Transverse colon (tissue), 4 donors: Measurements from ENCODE around the gene GPC6. TPM values are rescaled to one million over a fixed set of nuclear protein-coding genes. Genes with fewer than 3 reads are reported as not detected.

Experiments
- DNase-seq: peaks from one replicate; pipeline ENCODE4 v3.0.0-alpha.2; 2019
- H3K27ac ChIP-seq, 4 donors: fragments of 200-600 bp; sonication (generic); 2 replicates each; pipeline ENCODE4 v1.5.1; 2016 to 2018; ENCODE audit warnings: inconsistent platforms in 4 of 4
- H3K27me3 ChIP-seq: fragments of 200-600 bp; sonication (generic); 2 replicates; pipeline ENCODE4 v1.5.1; 2017; ENCODE audit warnings: inconsistent platforms
- H3K36me3 ChIP-seq, 4 donors: fragments of 200-600 bp; sonication (generic); 2 replicates each; pipeline ENCODE4 v1.5.1; 2017 to 2019; ENCODE audit warnings: inconsistent platforms in 4 of 4
- H3K4me1 ChIP-seq, 4 donors: fragments of 200-600 bp; sonication (generic); 2 replicates each; pipeline ENCODE4 v1.5.1; 2017 to 2020; ENCODE audit warnings: inconsistent platforms in 4 of 4
- H3K4me3 ChIP-seq, 4 donors: fragments of 200-600 bp; sonication (generic); 1 replicate in 1 of 4; 2 replicates in 3 of 4; pipeline versions ENCODE4 v1.5.1 to v1.6.1; 2017 to 2019; ENCODE audit warnings: inconsistent platforms in 4 of 4
- H3K9me3 ChIP-seq, 2 donors: fragments of 200-600 bp; sonication (generic); 2 replicates each; pipeline ENCODE4 v1.5.1; 2017 to 2019; ENCODE audit warnings: inconsistent platforms in 2 of 2
- EP300 ChIP-seq: sonication (generic); formaldehyde crosslinking; IDR thresholded peaks from one replicate; pipeline ENCODE4 v1.6.1; 2017; ENCODE audit warnings: antibody characterized with exemption, low read depth
- POLR2A ChIP-seq: fragments of 450-650 bp; IDR thresholded peaks from one replicate; pipeline ENCODE4 v1.6.1; 2016; ENCODE audit warnings: antibody characterized with exemption, mild to moderate bottlenecking, moderate library complexity
- POLR2AphosphoS5 ChIP-seq, 3 donors: sonication (generic); formaldehyde crosslinking; IDR thresholded peaks; one replicate each; pipeline ENCODE4 v1.6.1; 2016; ENCODE audit warnings: antibody characterized with exemption in 3 of 3
- WGBS, 2 donors: methylation state at CpG; one replicate each; pipeline ENCODE4 v1.1.5; 2018; ENCODE audit warnings: low coverage in 1 of 2; 5-methylcytosine and 5-hydroxymethylcytosine counted together
- in situ Hi-C, 4 donors: fragments of 200-750 bp; cut with MboI; loops; one replicate each; pipeline versions ENCODE4 v1.15.0 to v1.15.1; 2017; ENCODE audit warnings: low sequenced_read_pairs in 3 of 4, low pct_ligation_motif_present in 1 of 4, low pct_unique_long_range_greater_than_20kb in 1 of 4
- intact Hi-C: fragments of 100-400 bp; cut with DNase I; formaldehyde crosslinking; loops from one replicate; pipeline ENCODE4 v1.15.1; 2023; ENCODE audit warnings: low total_unique reads
- total RNA-seq, 4 donors: library from RNA; depleted of rRNA; stranded (reverse); fragments of >200 nt; gene quantifications; one replicate each; pipeline ENCODE4 v1.1.0, GENCODE V29; 2016
- TF ChIP-seq, protein P1 (sequence below), 5 experiments: fragments of 200-600 bp in 3 of 5; fragments of 450-650 bp in 2 of 5; sonication (generic) in 3 of 5; IDR thresholded peaks; 1 replicate in 2 of 5; 2 replicates in 3 of 5; pipeline ENCODE4 v1.5.1; 2016 to 2017; ENCODE audit warnings: antibody characterized with exemption in 5 of 5, inconsistent platforms in 3 of 5, mild to moderate bottlenecking in 2 of 5, moderate library complexity in 1 of 5

Gene GPC6
- total RNA-seq, 4 donors from 2014 or later, result 0.75 to 5.7 (median 4.0) TPM

DNA sequence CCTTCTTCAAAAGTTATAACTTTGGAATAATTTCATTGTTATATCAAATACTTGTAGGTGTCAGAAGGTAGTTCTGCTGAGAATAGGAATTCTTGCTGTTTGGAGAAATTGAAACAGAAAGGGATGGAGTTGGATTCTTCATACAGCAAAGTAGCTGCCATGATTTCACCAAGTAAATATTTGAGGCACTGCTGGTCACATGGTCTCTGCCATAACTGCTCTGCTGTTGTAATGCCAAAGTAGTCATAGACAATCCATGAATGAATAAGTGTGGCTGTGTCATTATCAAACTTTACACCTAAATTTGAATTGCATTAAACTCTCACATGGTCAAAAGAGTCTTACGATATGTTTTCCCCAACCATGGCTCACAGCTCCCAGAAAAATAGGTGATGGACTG is 308.6 kb downstream of the GPC6 start:
- Histone ChIP-seq H3K4me1 (no peaks in the 10 kb centered on the region), H3K9me3 (no peaks in the 10 kb centered on the region), H3K36me3 (no peaks in the 10 kb centered on the region), H3K4me3 (no peak overlapping the region), H3K27me3 (no peaks in the 10 kb centered on the region), H3K27ac (no peak overlapping the region)
- DNase-seq, result no peak
- intact Hi-C loops (no loop called here), in situ Hi-C loops (no loop called here)
- no peak for TF ChIP-seq EP300
- no peak for TF ChIP-seq POLR2AphosphoS5 (IDR thresholded peaks at IDR 0.05)
- TF ChIP-seq POLR2A, result no peak
- TF ChIP-seq, protein P1, sequence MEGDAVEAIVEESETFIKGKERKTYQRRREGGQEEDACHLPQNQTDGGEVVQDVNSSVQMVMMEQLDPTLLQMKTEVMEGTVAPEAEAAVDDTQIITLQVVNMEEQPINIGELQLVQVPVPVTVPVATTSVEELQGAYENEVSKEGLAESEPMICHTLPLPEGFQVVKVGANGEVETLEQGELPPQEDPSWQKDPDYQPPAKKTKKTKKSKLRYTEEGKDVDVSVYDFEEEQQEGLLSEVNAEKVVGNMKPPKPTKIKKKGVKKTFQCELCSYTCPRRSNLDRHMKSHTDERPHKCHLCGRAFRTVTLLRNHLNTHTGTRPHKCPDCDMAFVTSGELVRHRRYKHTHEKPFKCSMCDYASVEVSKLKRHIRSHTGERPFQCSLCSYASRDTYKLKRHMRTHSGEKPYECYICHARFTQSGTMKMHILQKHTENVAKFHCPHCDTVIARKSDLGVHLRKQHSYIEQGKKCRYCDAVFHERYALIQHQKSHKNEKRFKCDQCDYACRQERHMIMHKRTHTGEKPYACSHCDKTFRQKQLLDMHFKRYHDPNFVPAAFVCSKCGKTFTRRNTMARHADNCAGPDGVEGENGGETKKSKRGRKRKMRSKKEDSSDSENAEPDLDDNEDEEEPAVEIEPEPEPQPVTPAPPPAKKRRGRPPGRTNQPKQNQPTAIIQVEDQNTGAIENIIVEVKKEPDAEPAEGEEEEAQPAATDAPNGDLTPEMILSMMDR (IDR thresholded peaks at IDR 0.05), result no peak
- 92 to 96% methylated on average over 1 of the region's 1 CpG for WGBS, 2 donors

DNA sequence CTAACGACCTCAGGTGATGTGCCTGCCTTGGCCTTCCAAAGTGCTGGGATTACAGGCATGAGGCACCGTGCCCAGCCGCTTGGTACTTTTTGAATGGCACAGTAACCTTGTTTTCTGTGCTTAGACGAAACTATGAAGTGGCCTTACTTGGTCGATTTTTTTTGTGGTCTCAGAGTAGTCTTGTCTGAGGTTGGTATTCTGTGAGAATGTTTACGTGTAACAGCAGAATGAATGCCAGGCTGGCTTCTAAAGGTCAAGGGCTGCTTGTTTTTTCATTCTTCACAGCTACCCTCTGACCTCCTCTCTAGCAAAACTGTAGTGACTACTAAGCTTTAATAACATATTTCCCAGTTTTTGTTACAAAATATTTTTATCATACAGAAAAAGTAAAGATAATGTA is 313.3 kb downstream of the GPC6 start:
- in situ Hi-C loops (no loop called here), intact Hi-C loops (no loop called here)
- WGBS, 2 donors, result 72 to 93% methylated on average over 3 to 6 of the region's 6 CpGs
- Histone ChIP-seq H3K27me3 (no peaks in the 10 kb centered on the region), H3K27ac (no peak overlapping the region), H3K4me3 (no peak overlapping the region), H3K36me3 (no peaks in the 10 kb centered on the region), H3K4me1 (no peaks in the 10 kb centered on the region), H3K9me3 (no peaks in the 10 kb centered on the region)
- no peak for DNase-seq
- TF ChIP-seq, protein P1 (IDR thresholded peaks at IDR 0.05), result no peak

DNA sequence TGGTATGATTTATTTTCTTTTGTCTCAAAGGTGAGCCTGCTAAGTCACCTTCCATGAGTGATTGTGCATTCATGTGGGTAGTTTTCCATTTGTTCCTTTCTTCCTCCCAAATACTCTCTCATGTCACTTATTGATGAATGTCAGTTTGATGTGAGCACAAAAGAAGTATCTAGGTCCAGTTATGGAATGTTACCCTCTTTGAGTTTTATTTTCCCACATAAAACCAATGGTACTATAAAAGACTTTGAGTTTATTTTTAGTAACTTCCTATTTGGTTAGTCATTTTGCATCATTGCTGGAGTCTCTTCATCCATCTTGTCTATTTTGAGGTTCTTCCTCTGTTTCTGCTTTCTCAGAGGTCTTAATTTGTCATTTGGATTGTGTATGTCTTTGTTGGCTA is 321.3 kb downstream of the GPC6 start:
- no peak for DNase-seq
- in situ Hi-C loops, result no loop called here
- no peaks in the 10 kb centered on the region for H3K9me3 ChIP-seq
- no peak for TF ChIP-seq POLR2A
- TF ChIP-seq POLR2AphosphoS5 (IDR thresholded peaks at IDR 0.05), result no peak
- TF ChIP-seq EP300, result no peak
- TF ChIP-seq, protein P1 (IDR thresholded peaks at IDR 0.05), result no peak
- H3K27ac ChIP-seq, result no peak overlapping the region
- H3K27me3 ChIP-seq, result no peaks in the 10 kb centered on the region
- H3K36me3 ChIP-seq, result no peaks in the 10 kb centered on the region
- intact Hi-C loops, result no loop called here
- no peak overlapping the region for H3K4me3 ChIP-seq
- no peaks in the 10 kb centered on the region for H3K4me1 ChIP-seq

DNA sequence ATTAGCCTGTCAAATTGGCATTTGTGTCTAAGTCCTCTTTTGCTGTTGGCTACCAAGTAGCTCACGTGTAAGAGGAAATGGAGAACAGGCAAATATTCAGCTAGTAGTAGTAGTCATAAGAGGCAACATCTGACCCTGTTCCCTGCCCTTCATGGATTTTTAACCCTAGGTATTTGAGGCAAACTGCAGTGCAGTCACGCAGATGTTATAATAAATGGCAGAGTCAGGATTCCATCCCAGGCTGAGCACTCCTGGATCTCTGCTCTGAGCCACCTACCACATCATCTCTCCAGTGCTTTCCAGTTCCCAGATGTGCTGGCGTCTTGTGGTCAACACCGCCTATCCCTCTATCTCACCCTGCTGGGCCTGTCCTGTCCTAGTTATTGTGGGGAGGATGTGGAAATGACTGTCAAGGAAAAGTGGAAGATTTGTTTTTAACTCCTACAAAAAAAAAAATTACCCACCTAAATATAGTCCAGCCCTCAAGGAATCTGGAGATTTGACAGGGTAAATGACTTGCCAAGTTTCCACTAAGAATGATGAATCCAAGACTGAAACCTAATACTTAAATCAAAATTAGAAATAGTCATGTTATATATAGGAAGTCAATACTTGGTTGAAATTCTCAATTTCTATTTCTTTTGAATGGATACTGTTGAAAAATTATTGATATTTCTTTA is 322.9 kb downstream of the GPC6 start:
- no peak for DNase-seq
- Histone ChIP-seq H3K36me3 (no peaks in the 10 kb centered on the region), H3K27ac (no peak overlapping the region), H3K4me3 (no peak overlapping the region), H3K27me3 (no peaks in the 10 kb centered on the region), H3K4me1 (no peaks in the 10 kb centered on the region), H3K9me3 (no peaks in the 10 kb centered on the region)
- TF ChIP-seq POLR2AphosphoS5 (IDR thresholded peaks at IDR 0.05) (no peak), EP300 (no peak), POLR2A (no peak)
- TF ChIP-seq, protein P1 (IDR thresholded peaks at IDR 0.05), result no peak
- intact Hi-C loops, result no loop called here
- in situ Hi-C loops, result no loop called here
- 79 to 100% methylated on average over 3 to 4 of the region's 4 CpGs for WGBS, 2 donors
